ENCODE measurements around the gene LBH. TPM values are rescaled to one million over a fixed set of nuclear protein-coding genes. Genes with fewer than 3 reads are reported as not detected.

Gene LBH
- polyA plus RNA-seq, 3 donors, result 0.41 to 0.76 (median 0.42) TPM

- no CpG with 5 or more reads among the region's 3 CpGs for WGBS (ENCODE audit: insufficient coverage)
- H3K4me2 ChIP-seq (replicated peaks; ENCODE audit: extremely low read depth, low read length, poor library complexity, severe bottlenecking), result no peak overlapping the region
- peaks cover 26 to 33% of the 10 kb centered on the region in 2 donors for H3K4me1 ChIP-seq (ENCODE audit: control insufficient read depth in 1 of 2, insufficient read depth in 2 of 2, low read length in 2 of 2)
- H3K36me3 ChIP-seq (replicated peaks in 1 of 2; ENCODE audit: control insufficient read depth in 1 of 2, insufficient read depth in 2 of 2, low read length in 2 of 2), result no peaks in the 10 kb centered on the region
- peaks cover 11 to 26% of the 10 kb centered on the region in 2 donors for H3K27me3 ChIP-seq (ENCODE audit: control insufficient read depth in 2 of 2, insufficient read depth in 2 of 2, low read length in 2 of 2)
- no peaks in the 10 kb centered on the region for H3K79me2 ChIP-seq (ENCODE audit: insufficient read depth, low read length)
- Mint-ChIP-seq H3K27me3 (ENCODE audit: low read depth in 3 of 3) (peaks cover 23 to 43% (median 42%) of the 10 kb centered on the region in 3 donors), H3K9me3 (no peaks in the 10 kb centered on the region), H3K4me3 (peak overlapping the region in 1 of 2 donors; percentile 10), H3K36me3 (no peaks in the 10 kb centered on the region), H3K4me1 (peaks cover 34% of the 10 kb centered on the region), H3K27ac (no peak overlapping the region)
- H4K20me1 ChIP-seq (ENCODE audit: insufficient read depth, low read length), result no peaks in the 10 kb centered on the region
- no peak for TF ChIP-seq CTCF (IDR thresholded peaks at IDR 0.05)
- DNase-seq, result no peak
- no peak overlapping the region for H3K27ac ChIP-seq (ENCODE audit: low read depth in 1 of 2, low read length in 2 of 2)
- no peak overlapping the region for H2AFZ ChIP-seq (ENCODE audit: insufficient read depth, low read depth, low read length, poor library complexity, severe bottlenecking)
- no peak overlapping the region for H3K4me3 ChIP-seq (replicated peaks in 1 of 3; ENCODE audit: low read depth in 2 of 3, low read length in 3 of 3)
- no peak overlapping the region for H3K9ac ChIP-seq (ENCODE audit: insufficient read depth, low read length, poor library complexity, severe bottlenecking)
- H3K9me3 ChIP-seq (replicated peaks in 1 of 2; ENCODE audit: control insufficient read depth in 1 of 2, insufficient read depth in 1 of 2, low read length in 2 of 2), result no peaks in the 10 kb centered on the region
- intact Hi-C loops (cut with micrococcal nuclease), result no loop called here
Observed at GRCh38 chr2:30285758-30286157, 54.4 kb downstream of the LBH start.

DNA sequence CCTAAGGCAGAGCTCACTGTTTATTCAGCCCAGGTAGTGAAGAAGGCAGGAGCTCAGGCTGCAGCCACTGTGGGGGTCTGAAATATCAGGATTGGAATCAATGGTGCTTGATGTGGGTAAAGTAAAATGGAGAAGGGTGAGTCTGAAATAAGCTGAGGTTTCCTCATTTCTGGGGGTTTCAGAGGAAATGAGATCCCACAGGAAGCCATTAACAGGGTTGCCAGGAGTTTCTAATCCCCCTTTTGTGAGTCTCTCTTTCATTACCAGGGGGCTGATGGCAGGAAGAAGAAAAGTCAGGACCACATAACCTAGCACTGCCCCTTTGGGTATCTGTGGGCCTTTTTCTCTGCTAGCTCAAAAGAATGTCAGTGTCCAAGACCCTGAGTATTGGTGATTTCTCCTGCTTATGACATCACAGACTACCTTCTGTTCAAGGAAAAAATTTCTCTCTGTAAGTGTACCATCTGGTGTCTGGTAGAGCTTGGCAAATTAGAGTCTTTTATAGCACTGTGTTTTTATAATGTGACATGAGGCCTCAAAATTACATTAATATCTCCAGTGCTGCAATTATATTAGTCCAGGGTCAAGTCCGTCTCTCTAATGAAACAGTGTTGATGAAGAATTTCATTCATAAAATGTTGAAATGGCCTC lies 56.0 kb downstream of the LBH start:
- Histone ChIP-seq H3K27me3 (ENCODE audit: control insufficient read depth in 2 of 2, insufficient read depth in 2 of 2, low read length in 2 of 2) (peaks cover 14 to 31% of the 10 kb centered on the region in 2 donors), H3K4me3 (replicated peaks in 1 of 3; ENCODE audit: low read depth in 2 of 3, low read length in 3 of 3) (peak overlapping the region in 1 of 3 experiments; percentile 37), H3K36me3 (replicated peaks in 1 of 2; ENCODE audit: control insufficient read depth in 1 of 2, insufficient read depth in 2 of 2, low read length in 2 of 2) (no peaks in the 10 kb centered on the region), H4K20me1 (ENCODE audit: insufficient read depth, low read length) (no peaks in the 10 kb centered on the region), H3K27ac (ENCODE audit: low read depth in 1 of 2, low read length in 2 of 2) (no peak overlapping the region), H3K9me3 (replicated peaks in 1 of 2; ENCODE audit: control insufficient read depth in 1 of 2, insufficient read depth in 1 of 2, low read length in 2 of 2) (no peaks in the 10 kb centered on the region), H3K4me2 (replicated peaks; ENCODE audit: extremely low read depth, low read length, poor library complexity, severe bottlenecking) (peak overlapping the region; percentile 47), H3K4me1 (ENCODE audit: control insufficient read depth in 1 of 2, insufficient read depth in 2 of 2, low read length in 2 of 2) (peaks cover 20 to 26% of the 10 kb centered on the region in 2 donors), H3K79me2 (ENCODE audit: insufficient read depth, low read length) (no peaks in the 10 kb centered on the region), H2AFZ (ENCODE audit: insufficient read depth, low read depth, low read length, poor library complexity, severe bottlenecking) (peak overlapping the region; percentile 25), H3K9ac (ENCODE audit: insufficient read depth, low read length, poor library complexity, severe bottlenecking) (no peak overlapping the region)
- no peak for DNase-seq
- H3K4me3 Mint-ChIP-seq, result peak overlapping the region in 1 of 2 donors; percentile 28
- no peaks in the 10 kb centered on the region for H3K36me3 Mint-ChIP-seq
- H3K9me3 Mint-ChIP-seq, result peaks cover 0 to 2% (median 0%) of the 10 kb centered on the region in 7 donors
- WGBS (ENCODE audit: insufficient coverage), result no CpG with 5 or more reads among the region's 1 CpG
- H3K4me1 Mint-ChIP-seq, result peaks cover 27% of the 10 kb centered on the region
- intact Hi-C loops (cut with micrococcal nuclease), result no loop called here
- peak overlapping the region in 2 of 7 donors; percentile 12 to 37 for H3K27ac Mint-ChIP-seq
- peaks cover 30 to 51% (median 41%) of the 10 kb centered on the region in 3 donors for H3K27me3 Mint-ChIP-seq (ENCODE audit: low read depth in 3 of 3)
- no peak for TF ChIP-seq CTCF (IDR thresholded peaks at IDR 0.05)

All from CD14-positive monocyte (primary cell).